HG02763 (cell line): ENCODE measurements around the gene SHROOM3.

Experiments
- ATAC-seq: cut with Tn5 transposase; IDR thresholded peaks from one replicate; pipeline ENCODE4 v1.9.1; 2021; ENCODE audit warnings: mild to moderate bottlenecking, moderate library complexity; ENCODE audit not compliant: unreplicated experiment

SHROOM3 gene

DNA sequence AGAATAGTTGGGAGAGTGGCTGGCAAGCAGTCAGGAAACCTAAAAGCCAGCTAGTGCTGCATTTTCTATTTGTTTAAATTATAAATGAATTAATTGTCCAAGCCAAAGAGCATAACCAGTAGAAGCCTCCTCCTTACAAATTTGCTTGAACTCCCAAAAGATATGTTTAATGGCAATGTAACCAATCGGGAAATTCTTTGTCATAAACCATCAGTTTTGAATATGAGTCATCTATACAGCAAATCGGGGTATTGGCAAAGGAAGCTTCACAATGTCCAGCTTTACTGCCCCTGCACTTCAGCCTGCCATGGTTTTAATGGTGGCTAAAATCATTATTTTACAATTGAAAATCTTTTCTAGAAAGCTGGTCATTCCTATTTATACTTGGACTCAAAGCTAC lies 216.6 kb downstream of the SHROOM3 start:
- ATAC-seq, result no peak

DNA sequence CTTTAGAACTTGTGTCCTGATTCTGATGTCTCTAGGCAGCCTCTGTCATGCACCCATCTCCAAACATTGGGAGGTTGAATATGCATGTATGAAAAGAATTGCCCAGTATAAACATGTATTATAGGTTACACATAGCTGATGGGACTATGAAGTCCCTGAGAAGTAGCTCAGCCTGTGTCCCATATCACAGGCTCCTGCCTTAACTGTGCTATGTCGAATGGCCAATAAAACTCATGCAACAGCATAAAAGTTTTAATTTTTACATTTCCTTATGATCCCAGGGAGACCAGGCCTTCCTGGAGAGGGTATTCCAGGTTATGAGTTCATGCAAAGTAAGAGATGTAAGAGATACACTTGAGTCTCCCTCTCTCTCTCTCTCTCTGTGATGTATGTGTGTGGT lies 217.4 kb downstream of the SHROOM3 start:
- ATAC-seq, result no peak

DNA sequence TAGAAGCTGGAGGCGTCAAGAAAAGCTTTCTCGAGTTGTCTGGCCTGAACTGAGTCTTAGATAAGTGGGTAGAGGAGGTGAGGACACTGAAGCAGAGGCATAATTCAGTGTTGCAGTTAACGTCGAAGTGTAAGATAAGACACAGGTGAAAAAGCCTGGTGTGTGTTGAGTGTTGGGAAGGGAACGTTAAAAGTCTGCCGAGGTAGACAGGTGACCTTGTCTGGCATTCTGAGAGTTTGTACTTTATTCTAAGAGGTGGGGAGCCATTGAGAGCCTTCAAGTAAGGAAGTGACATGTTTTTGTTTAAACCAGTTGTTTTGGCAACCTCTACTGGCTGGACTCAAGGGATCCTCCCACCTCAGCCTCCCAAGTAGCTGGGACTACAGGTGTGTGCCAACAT lies 219.1 kb downstream of the SHROOM3 start:
- no peak for ATAC-seq

DNA sequence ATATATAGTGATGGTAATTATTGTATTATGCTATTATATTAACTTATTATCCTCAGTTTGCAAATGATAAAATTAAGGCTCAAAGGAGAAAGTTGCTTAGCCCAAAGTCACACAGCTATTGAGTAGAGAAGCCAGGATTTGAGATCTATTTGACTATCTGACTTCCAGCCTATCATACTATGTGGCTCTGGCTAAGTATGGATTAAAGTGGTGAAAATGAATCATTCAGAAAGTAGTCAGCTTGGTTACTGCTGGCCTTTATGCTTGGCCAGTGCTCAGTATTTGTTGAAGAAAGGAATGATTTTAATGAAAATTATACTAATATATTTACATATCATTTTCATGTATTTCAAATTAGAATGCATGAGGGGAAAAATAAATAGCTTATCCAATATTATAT lies 219.8 kb downstream of the SHROOM3 start:
- no peak for ATAC-seq

DNA sequence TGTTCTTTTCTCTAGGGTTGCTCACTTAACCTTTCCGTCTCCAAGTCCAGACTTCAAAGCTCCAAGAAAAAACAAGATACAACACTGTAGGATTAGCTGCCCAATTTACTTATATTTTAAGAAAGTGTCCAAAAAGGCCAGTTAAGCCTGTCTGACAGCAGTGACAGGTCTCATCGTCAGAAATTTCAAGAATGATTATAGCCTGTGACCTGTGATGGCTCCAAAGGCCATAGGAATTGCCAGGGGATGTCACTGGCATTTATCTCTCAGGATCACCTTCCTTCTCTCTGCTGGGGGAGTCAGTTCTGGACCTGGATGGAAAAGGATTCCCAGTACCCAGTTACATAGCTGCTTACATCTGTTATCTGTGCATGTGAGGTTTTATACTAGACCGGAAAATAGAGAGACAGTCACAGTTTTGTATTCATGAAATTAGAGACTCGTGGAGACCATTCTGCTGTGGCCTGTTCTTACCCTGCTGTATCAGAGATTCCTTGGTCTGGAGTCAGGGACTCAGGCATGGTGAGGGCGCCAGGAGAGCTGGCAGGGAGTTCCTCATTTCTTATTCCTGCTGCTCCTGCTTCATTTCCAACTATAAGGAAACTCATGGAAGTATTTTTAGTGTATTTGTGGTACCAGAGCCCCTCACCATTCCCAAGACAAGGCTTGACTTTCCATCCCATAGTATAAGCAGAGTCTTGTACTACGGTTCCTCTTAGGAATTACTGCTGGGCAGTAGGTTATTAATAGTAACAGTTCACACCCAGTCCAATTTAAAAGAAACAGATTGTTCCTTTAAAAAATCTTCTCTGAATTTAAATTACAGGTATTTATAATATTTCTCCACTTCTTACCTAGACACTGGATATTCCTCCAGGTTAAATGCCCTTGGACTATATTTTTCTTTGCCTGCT lies 220.8 kb downstream of the SHROOM3 start:
- ATAC-seq, result no peak

DNA sequence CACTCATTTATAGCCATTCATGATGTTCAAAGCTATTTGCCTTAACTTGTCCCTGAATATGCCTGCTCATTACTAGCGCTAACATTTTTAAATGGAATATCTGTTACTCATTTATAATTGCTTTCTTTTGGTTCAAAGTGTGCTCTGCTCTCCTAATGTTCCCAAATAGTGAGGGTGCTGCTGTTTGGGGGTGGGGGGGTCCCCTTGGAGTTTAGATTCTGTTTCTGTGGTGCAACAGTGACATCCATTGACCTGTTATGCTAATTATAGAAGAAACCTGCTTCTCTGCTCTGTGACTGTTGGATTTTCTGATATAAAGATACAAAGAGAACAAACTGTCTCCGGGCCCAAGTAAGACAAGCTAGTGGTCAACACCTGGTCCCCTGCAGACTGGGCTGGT lies 222.4 kb downstream of the SHROOM3 start:
- ATAC-seq, result no peak

DNA sequence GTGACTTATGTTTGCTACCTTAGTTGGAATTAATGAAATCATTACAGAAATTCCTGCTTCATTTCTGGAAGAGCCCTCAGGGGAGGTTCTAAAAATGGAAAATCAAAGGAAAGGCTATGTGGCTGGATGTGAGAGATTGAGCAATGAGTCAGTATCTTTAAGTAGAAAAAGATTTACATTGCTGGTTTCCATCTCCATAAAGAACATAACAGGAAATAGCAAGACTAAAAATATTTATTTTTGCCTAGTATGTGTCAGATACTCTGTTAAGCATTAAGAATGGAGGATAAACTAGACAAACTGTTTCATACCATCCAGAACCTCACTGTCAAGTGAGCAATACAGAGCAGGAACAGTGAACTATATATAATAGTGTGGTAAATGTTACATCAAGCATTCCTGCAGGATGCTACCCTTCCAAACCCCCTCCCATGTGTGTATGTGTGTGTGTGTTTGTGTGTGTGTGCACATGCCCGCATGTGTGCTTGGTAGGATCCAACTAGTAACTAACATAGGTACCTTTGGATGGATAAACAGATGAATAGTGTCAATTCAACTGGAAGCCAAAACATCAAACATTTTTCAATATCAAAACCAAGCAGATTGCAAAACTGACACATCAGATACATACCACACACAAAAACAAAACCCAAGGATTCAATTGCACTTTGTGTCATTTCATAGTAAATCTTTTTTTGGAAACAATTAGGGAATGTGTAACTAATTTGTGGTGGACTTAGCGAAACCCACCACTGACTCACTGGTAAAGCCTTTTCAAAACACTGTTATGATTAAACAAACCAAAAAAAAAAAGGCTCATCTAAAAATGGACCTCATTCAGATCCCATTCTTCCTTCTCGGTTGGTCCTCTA lies 223.4 kb downstream of the SHROOM3 start:
- ATAC-seq, result peak; percentile 42

DNA sequence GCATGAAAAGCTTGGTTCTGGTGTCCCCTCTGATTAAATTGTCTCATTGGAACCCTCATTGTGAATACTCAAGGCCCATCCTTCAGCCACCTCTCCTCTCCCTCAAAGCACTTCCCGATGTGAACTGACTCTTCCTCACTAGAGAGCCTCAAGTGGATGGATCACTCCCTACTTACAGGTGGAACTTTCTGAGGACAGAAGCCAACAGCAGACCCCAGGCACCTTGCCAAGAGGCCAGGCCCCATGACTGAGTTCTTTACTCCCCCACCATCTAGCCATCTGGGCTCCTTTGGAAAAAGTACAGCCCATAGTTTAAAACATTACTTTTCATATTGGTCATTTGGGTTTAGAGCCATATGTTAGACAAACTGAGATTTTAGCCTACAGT lies 224.1 kb downstream of the SHROOM3 start:
- ATAC-seq, result no peak

DNA sequence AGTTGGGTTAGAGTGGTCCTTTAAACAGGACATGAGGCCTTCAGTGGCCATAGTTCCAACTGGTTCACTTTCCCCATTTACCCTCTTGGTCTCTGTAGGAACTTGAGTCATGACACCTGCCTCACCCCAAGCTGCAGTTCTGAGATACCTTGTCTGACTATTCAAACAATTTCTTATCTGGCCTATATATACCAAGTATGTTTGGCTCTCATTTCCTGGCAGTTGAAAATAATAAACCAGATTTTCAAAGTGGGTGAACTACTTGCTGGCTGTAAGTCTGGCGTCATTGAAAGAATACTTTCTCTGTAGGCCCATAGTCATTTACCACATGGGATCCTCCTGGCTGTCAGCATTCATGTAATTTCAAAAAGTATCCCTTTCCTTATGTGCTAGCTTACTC lies 228.8 kb downstream of the SHROOM3 start:
- no peak for ATAC-seq

DNA sequence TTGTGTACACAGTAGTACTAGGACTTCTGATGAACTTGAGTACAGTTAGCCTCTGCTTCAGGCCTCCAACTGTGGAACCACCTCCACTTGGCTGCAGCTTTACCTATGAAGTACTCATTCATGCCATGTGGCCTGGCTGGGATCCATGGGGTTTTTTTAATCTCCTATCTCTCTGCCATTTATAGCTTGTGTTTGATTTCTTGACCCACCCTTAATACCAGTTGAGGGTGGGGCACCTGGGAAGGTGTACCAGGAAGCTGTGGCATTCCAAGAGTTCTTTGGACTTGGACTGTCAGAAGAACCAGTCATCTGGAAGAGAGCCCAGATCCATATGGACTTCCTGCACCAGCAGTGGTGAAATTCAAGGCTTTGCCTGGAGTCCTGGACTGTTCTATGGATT lies 230.1 kb downstream of the SHROOM3 start:
- ATAC-seq, result no peak

DNA sequence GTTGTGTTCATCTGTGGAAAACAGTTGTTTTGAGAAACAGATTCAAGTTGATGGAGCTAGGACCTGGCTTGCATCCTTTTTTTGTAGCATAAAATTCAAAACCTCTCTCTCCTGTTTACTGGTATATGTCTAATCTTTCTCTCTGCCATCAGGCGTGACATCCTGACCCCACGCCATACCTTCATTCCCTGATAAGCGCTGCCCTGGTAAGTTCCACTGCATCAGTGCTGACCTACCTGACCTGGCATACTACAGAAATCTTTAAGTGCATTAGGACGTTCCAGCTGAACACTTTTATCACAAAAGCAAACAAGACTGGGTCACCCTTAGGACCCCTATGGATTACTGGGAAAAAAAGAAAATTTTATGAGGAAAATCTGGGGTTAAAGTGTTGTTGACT lies 230.7 kb downstream of the SHROOM3 start:
- no peak for ATAC-seq

DNA sequence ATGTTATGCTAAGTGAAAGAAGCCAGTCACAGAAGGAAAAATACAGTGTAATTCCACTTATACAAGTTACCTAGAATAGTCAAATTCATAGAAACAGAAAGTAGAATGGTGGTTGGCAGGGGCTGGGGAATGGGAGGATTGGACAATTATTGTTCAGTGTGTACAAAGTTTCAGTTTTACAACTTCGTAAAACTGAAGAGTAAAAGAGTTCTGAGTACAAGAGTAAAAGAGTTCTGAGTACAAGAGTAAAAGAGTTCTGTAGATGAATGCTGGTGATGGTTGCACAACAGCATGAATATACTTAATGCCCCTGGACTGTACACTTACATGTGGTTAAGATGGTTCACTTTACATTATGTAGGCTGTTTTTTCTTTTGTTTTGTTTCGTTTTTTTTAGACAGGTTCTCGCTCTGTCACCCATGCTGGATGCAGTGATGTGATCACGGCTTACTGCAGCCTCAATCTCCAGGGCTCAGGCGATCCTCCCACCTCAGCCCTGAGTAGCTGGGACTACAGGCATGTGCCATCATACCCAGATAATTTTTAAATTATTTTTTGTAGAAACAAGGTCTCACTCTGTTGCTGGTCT lies 232.0 kb downstream of the SHROOM3 start:
- peak; percentile 62 for ATAC-seq

DNA sequence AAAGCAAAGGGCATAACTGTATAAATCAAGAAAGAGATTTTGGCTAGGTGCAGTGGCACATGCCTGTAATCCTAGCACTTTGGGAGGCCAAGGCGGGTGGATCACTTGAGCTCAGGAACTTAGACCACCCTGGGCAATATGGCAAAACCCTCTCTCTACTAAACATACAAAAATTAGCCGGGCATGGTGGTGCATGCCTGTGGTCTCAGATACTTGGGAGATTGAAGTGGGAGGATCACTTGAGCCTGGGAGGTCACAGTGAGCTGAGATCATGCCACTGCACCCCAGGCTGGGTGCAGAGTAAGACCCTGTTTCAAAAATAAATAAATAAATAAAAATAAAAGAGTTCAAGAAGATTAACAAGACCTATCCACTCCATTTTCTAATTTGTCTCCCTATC lies 235.6 kb downstream of the SHROOM3 start:
- ATAC-seq, result no peak

DNA sequence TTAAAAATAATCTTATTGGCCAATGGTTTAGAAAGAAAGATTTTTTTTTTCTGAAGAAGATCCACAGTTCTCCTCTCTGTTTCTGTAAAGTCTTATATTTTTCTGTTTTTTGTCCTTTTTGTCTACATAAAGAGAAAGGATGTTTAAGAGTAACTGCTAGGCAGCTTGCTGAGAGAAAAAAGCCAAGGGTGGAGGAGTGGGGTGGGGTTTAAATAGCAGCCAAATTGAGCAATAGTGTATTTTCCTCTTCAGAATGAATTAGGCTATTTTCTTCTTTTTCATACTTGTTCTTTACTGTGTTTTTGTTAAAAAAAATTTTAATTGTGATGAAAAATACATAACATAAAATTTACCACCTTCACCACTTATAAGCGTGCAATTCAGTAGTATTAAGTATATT lies 238.3 kb downstream of the SHROOM3 start:
- ATAC-seq, result no peak

DNA sequence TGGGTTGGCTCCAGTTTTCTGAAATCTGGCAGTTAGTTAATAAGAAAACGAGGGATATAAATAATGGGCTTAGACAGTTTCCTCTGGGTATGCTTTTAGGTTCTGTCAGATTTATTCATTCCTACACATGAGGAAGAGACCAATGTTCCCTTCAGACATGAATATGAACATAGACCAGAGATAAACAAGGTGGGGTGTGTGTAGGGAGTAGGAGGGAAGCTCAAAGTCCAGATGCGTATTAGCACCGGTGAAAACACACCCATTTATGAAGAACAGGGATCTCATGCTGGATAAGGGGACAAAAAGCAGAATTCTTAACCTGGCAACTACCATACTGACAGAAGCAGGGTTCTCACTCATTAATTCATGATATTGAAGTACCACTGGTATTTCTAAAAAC lies 240.0 kb downstream of the SHROOM3 start:
- ATAC-seq, result no peak

DNA sequence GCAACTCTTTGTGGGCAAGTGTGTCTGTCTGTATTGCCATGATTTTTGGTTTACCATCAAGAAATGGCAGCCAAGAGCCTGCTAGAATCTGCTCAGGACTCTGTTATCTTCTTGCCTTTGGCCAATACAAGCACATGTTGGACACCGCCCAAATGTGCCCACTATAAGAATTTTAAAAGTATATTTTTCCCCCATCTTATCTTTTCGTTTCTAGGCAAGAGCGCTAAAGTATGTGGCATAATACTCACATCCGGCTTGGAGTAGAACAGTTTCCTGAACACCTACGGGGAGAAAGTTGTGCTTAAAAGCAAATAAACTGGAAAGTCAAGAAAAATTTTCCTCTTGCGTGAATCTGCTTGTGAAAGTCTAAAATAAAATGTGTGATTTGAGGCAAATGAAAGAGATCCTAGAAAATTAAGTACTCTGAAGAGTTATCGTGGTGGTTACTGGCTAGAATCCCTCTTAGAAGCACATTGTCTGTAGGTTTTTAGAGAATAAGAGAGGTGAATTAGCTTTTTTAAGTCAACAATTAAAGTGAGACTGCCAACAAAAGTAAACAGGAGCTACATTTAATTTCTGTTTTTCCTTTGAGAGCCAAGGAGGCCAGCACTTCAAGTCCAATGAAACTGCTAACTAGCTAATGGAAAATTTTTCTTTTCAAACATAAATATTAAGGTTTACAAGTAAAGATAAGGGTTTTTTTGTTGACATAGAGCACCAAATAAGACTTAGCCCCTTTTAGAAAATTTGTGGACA lies 242.7 kb downstream of the SHROOM3 start:
- no peak for ATAC-seq

DNA sequence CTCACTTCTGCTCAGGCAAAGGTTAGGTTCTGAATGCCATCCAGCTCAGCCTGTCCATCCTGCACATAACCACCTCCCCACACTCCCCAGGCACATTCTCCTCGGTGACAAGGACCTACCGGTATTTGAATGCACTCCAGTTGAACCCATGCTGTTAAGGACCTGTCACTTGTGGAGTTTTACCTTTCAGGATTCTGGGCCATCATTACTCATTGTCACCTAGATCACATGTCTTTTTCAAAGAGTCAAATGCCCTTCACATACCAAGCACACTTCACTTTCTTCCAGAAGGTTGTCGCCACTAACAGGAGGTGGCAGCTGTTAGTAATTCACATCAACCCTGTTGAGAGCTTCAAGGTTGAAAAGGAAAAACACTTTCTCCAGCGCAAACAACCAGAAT lies 244.7 kb downstream of the SHROOM3 start:
- no peak for ATAC-seq

DNA sequence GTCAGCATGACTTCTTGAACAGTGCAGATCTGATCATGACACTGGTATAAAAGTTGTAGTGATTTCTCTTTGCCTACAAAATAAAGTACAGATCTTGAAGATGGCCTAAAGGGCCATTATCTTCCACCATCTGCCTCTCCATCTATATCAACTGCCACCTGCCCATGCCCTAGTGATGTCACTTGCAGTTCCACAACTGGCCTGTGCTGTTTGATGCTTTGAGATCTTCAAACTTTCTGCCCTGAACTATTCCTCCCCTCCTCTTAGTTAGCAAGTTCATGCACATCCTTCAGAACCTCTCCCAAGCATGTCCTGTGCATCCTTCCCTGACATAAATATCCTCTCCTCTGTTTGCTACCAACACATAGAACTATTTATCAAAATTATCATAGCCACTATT lies 245.9 kb downstream of the SHROOM3 start:
- no peak for ATAC-seq

DNA sequence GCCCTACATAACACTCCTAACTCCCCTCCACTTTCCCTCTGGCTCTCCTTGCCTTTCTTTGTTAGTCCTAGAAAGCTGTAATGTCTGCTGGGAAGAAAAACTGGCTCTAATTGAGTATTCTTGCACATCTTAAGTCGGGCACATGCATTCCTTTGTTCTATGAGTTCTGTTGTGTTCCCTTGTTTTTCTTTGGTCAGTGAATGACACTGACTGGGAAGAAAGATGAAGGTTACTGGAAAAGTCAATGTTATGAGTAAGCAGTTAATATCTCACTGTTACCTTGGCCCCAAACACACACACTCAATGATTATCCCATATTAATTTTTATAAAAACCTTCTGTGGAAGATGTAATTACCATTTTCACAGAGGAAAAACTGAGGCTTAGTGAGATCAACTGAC lies 247.0 kb downstream of the SHROOM3 start:
- ATAC-seq, result no peak

DNA sequence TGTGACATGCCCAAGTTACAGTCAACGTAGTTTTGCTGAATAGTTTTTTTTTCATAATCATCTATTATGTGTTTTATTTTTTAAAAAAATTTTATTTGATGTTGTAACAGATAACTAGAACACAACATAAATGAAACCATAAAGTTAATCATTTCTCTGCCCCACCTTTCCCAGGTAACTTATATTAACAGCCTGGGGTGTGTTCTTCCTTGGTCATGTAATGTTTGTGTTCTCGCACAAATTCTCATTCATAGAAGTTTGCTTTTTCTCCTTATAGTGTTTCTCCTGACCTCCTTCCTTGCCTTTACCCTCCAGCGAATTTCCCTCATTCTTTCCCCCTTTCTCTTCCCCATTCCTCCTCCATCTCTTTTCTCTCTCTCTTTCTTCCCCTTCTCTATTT lies 248.1 kb downstream of the SHROOM3 start:
- ATAC-seq, result no peak
